GM23248 (cell line): ENCODE measurements around the gene HAT1. TPM values are rescaled to one million over a fixed set of nuclear protein-coding genes. Genes with fewer than 3 reads are reported as not detected.

Experiments used
- DNase-seq: peaks from one replicate; pipeline ENCODE4 v3.0.0-alpha.2; 2015
- H2AFZ ChIP-seq: fragments of 200-600 bp; sonication (generic); 2 replicates; pipeline ENCODE4 v1.6.1; 2016; ENCODE audit warnings: antibody characterized with exemption
- H3F3A ChIP-seq: fragments of 200-600 bp; sonication (generic); 2 replicates; pipeline ENCODE4 v1.6.1; 2016; ENCODE audit warnings: mild to moderate bottlenecking, antibody characterized with exemption, mixed run types; ENCODE audit not compliant: insufficient read depth
- H3K27ac ChIP-seq: fragments of 200-600 bp; sonication (generic); 2 replicates; pipeline ENCODE4 v1.5.1; 2016; ENCODE audit warnings: mild to moderate bottlenecking
- H3K27me3 ChIP-seq: fragments of 200-600 bp; sonication (generic); replicated peaks from 2 replicates; pipeline ENCODE4 v1.6.1; 2016; ENCODE audit warnings: mild to moderate bottlenecking; ENCODE audit not compliant: insufficient read depth
- H3K36me3 ChIP-seq: fragments of 200-600 bp; sonication (generic); 2 replicates; pipeline ENCODE4 v1.6.1; 2016; ENCODE audit warnings: low read depth, mild to moderate bottlenecking
- H3K4me1 ChIP-seq: fragments of 200-600 bp; sonication (generic); 2 replicates; pipeline ENCODE4 v1.6.1; 2016; ENCODE audit warnings: mild to moderate bottlenecking; ENCODE audit not compliant: insufficient read depth
- H3K4me2 ChIP-seq: fragments of 200-600 bp; sonication (generic); one replicate; pipeline ENCODE4 v1.6.1; 2016; ENCODE audit warnings: mild to moderate bottlenecking; ENCODE audit not compliant: unreplicated experiment
- H3K4me3 ChIP-seq: fragments of 200-600 bp; sonication (generic); 2 replicates; pipeline ENCODE4 v1.5.1; 2016; ENCODE audit warnings: mild to moderate bottlenecking
- H3K79me2 ChIP-seq: fragments of 200-600 bp; sonication (generic); 2 replicates; pipeline ENCODE4 v1.6.1; 2016; ENCODE audit warnings: mild to moderate bottlenecking; ENCODE audit not compliant: insufficient read depth
- H3K9ac ChIP-seq: fragments of 200-600 bp; sonication (generic); 2 replicates; pipeline ENCODE4 v1.6.1; 2016; ENCODE audit warnings: mild to moderate bottlenecking
- H3K9me2 ChIP-seq: fragments of 200-600 bp; sonication (generic); 2 replicates; pipeline ENCODE4 v1.6.1; 2016; ENCODE audit warnings: mixed run types, mild to moderate bottlenecking, moderate library complexity; ENCODE audit not compliant: insufficient read depth
- H3K9me3 ChIP-seq: fragments of 200-600 bp; sonication (generic); one replicate; pipeline ENCODE4 v1.6.1; 2017; ENCODE audit warnings: low read depth
- H4K20me1 ChIP-seq: fragments of 200-600 bp; sonication (generic); 2 replicates; pipeline ENCODE4 v1.6.0; 2016; ENCODE audit not compliant: insufficient read depth
- EZH2 ChIP-seq: fragments of 200-600 bp; sonication (generic); IDR thresholded peaks from 2 replicates; pipeline ENCODE4 v1.6.1; 2018; ENCODE audit warnings: antibody characterized with exemption, mild to moderate bottlenecking; ENCODE audit not compliant: insufficient read depth, poor library complexity, severe bottlenecking
- EZH2phosphoT487 ChIP-seq: fragments of 200-600 bp; sonication (generic); IDR thresholded peaks from 2 replicates; pipeline ENCODE4 v1.6.1; 2018; ENCODE audit warnings: antibody characterized with exemption, moderate library complexity, mild to moderate bottlenecking, low read depth; ENCODE audit not compliant: insufficient read depth
- WGBS, 2 experiments: methylation state at CpG; one replicate each; pipeline ENCODE4 v1.1.6; 2015 to 2017; ENCODE audit warnings: low lambda C conversion rate in 2 of 2, low coverage in 1 of 2; ENCODE audit errors: missing lambda C conversion rate in 2 of 2; 5-methylcytosine and 5-hydroxymethylcytosine counted together
- in situ Hi-C: fragments of 300-500 bp; cut with MboI; formaldehyde crosslinking; loops from 2 replicates; pipeline ENCODE4 v1.15.0; 2020
- polyA plus RNA-seq: library from polyadenylated mRNA; unstranded; fragments of >200 nt; fragmentation: Nextera tagmentation; extraction: Ambion mirVana; gene quantifications from 2 replicates; pipeline ENCODE4 v1.2.1, GENCODE V29; 2016
- total RNA-seq: library from RNA; depleted of rRNA; stranded (reverse); fragments of >200 nt; shearing (Covaris generic); gene quantifications from 2 replicates; pipeline ENCODE4 v1.2.3, GENCODE V29; 2014

The HAT1 gene
- total and polyA plus RNA-seq, 2 experiments from 2014 or later = 56.6 to 96.2 TPM

DNA sequence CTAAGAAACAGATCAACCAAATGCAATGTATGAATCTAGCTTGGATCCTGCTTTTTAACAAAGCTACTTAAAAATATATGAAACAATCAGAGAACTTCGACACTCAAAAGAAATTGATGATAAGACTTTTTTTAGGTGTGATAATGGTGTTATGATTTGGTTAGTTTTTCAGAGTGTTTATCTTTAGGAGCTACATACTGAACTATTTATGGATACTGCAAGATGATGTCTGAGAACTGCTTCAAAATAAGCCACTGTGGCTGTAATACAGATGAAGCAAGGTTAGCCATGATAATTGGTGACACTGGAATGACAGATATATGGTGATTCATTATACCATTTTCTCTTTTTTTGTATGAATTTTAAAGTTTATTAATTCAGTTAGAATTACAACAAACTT is 42.4 kb upstream of the HAT1 start:
- peaks cover 18% of the 10 kb centered on the region; the same call in 1 of the 2 replicates for H3F3A ChIP-seq
- in situ Hi-C loops = no loop called here
- WGBS, 2 experiments = 98 to 100% methylated on average over 1 of the region's 1 CpG
- H3K27me3 ChIP-seq = no peaks in the 10 kb centered on the region
- H3K9ac ChIP-seq = no peak overlapping the region
- no peak for DNase-seq
- H3K4me1 ChIP-seq = peaks cover 21% of the 10 kb centered on the region
- H2AFZ ChIP-seq = no peak overlapping the region
- no peaks in the 10 kb centered on the region for H3K9me3 ChIP-seq
- TF ChIP-seq EZH2 (no peak), EZH2phosphoT487 (no peak)
- no peaks in the 10 kb centered on the region for H3K9me2 ChIP-seq
- H3K4me2 ChIP-seq = no peak overlapping the region
- H3K79me2 ChIP-seq = peaks cover 56% of the 10 kb centered on the region
- no peaks in the 10 kb centered on the region for H4K20me1 ChIP-seq
- H3K27ac ChIP-seq = peak overlapping the region; percentile 77; the same call in 1 of the 2 replicates
- H3K36me3 ChIP-seq = no peaks in the 10 kb centered on the region
- H3K4me3 ChIP-seq = no peak overlapping the region

DNA sequence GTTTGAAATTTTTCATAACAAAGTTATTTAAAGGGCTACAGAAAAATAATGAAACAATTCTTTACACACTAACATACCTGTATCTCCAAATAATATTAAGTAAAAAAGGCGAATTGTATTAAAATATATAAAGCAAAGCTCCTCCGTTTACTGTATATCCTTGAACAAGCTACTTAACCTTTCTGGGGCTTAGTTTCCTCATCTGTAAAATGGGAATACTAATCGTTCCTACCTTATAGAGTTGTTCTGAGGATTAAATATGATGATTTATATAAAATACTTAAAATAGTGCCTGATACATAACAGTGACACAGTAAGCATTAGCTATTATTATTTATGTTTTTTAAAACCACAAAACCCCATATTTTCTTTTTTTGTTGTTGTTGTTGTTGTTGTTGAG is 41.5 kb upstream of the HAT1 start:
- no peak overlapping the region for H2AFZ ChIP-seq
- no peak overlapping the region for H3K9ac ChIP-seq
- no peak overlapping the region for H3K27ac ChIP-seq
- no peak for DNase-seq
- no peaks in the 10 kb centered on the region for H3K9me2 ChIP-seq
- no peaks in the 10 kb centered on the region for H3K36me3 ChIP-seq
- H3K4me3 ChIP-seq = no peak overlapping the region
- no peak overlapping the region for H3K4me2 ChIP-seq
- H4K20me1 ChIP-seq = no peaks in the 10 kb centered on the region
- in situ Hi-C loops = no loop called here
- H3K27me3 ChIP-seq = no peaks in the 10 kb centered on the region
- H3F3A ChIP-seq = peaks cover 18% of the 10 kb centered on the region; the same call in 1 of the 2 replicates
- TF ChIP-seq EZH2 (no peak), EZH2phosphoT487 (no peak)
- WGBS, 2 experiments = 96% methylated on average over 3 of the region's 3 CpGs
- H3K4me1 ChIP-seq = peaks cover 21% of the 10 kb centered on the region
- peaks cover 48% of the 10 kb centered on the region for H3K79me2 ChIP-seq
- H3K9me3 ChIP-seq = no peaks in the 10 kb centered on the region

DNA sequence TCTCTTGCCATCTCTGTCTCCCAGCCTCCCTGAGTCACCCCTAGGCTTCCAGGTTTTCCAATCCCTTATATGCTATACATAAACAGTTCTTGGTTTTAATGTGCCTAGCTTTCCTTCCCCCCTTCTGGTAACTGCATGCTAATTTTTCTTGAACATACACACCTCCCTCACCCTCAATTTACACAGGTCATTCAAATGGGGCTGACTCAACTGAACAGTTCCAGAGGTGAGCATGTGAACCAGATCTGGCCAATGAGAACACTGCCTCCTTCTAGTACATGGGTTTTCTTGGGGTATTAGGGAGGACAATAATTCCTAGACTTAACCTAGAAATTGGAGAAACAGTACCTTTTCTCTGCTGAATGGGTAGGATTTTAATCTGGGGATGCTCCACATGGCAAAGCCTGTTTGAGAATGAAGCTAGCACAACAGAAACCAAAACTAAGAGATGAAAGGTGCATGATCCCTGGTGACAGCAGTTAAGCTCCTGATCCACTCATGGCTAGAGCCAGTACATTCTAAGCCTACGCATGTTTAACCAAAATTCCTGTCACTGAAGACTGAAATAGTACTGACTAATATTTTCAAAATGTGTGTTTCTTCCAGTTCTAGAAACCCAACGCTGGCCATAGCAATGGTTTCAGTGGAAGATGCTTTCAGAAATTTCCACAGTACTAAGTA is 40.0 kb upstream of the HAT1 start:
- H3K27ac ChIP-seq = no peak overlapping the region
- H3F3A ChIP-seq = peaks cover 18% of the 10 kb centered on the region; the same call in 1 of the 2 replicates
- H3K36me3 ChIP-seq = no peaks in the 10 kb centered on the region
- TF ChIP-seq EZH2 (no peak), EZH2phosphoT487 (no peak)
- WGBS, 2 experiments = 97 to 99% methylated on average over 2 of the region's 2 CpGs
- no peaks in the 10 kb centered on the region for H3K9me3 ChIP-seq
- H2AFZ ChIP-seq = no peak overlapping the region
- no peak overlapping the region for H3K4me3 ChIP-seq
- H3K4me2 ChIP-seq = no peak overlapping the region
- no peaks in the 10 kb centered on the region for H3K9me2 ChIP-seq
- peaks cover 34% of the 10 kb centered on the region for H3K79me2 ChIP-seq
- peak; percentile 11 for DNase-seq
- H3K4me1 ChIP-seq = peaks cover 21% of the 10 kb centered on the region
- in situ Hi-C loops = no loop called here
- H3K27me3 ChIP-seq = no peaks in the 10 kb centered on the region
- no peak overlapping the region for H3K9ac ChIP-seq
- H4K20me1 ChIP-seq = no peaks in the 10 kb centered on the region

DNA sequence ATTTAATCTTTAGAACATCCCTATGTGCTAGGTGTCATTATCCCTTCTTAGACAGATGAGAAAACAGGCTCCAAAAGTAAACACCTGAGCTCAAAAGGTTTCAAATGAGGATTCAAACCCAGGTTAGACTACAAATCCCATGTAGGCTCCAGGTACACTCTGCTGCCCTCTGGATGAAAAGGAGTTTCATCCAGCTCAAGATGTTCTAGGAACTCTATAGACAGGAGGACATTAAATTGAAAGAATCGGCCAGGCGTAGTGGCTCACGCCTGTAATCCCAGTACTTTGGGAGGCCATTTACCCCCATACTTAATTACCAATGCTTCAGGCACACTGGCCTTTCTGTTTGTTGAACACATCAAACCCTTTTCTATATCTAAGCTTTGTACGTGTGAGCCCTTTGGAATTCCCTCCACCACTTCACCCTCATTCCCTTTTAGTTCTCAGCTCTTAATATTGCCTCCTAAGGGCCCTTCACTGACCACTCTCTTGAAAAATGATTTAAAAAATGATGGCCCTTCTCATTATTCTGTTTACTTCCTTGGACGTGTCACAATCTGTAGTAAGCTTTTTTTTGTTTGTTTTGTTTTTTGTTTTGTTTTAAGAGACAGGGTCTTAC is 38.9 kb upstream of the HAT1 start:
- Histone ChIP-seq H3K79me2 (peaks cover 27% of the 10 kb centered on the region), H4K20me1 (no peaks in the 10 kb centered on the region), H3K9ac (no peak overlapping the region), H2AFZ (no peak overlapping the region), H3K36me3 (no peaks in the 10 kb centered on the region), H3F3A (peaks cover 13% of the 10 kb centered on the region; the same call in 1 of the 2 replicates), H3K9me3 (no peaks in the 10 kb centered on the region), H3K4me1 (peaks cover 14% of the 10 kb centered on the region), H3K9me2 (no peaks in the 10 kb centered on the region), H3K4me3 (no peak overlapping the region), H3K27ac (no peak overlapping the region), H3K27me3 (no peaks in the 10 kb centered on the region), H3K4me2 (no peak overlapping the region)
- TF ChIP-seq EZH2phosphoT487 (no peak), EZH2 (no peak)
- WGBS, 2 experiments = 91% methylated on average over 5 of the region's 5 CpGs
- DNase-seq = no peak
- in situ Hi-C loops = no loop called here
